Mesodermal cell (in vitro differentiated cells): ENCODE results near the gene CHID1.
A peak's percentile ranks its signal among the peaks of the same experiment; 100 is the strongest.

ENCODE experiments used
- H3K27ac ChIP-seq: 2 replicates; pipeline ENCODE4 v1.7.0; 2013; ENCODE audit warnings: mild to moderate bottlenecking, low read depth, low read length, moderate library complexity; ENCODE audit not compliant: severe bottlenecking
- H3K36me3 ChIP-seq: 2 replicates; pipeline ENCODE4 v1.7.1; 2013; ENCODE audit warnings: mild to moderate bottlenecking, low read length, moderate library complexity; ENCODE audit not compliant: control insufficient read depth, insufficient read depth
- H3K4me1 ChIP-seq: one replicate; pipeline ENCODE4 v1.7.1; 2013; ENCODE audit warnings: mild to moderate bottlenecking, low read length; ENCODE audit not compliant: insufficient read depth, control insufficient read depth, poor library complexity, severe bottlenecking
- H3K4me3 ChIP-seq: 2 replicates; pipeline ENCODE4 v1.7.0; 2013; ENCODE audit warnings: low read length, control low read depth, mild to moderate bottlenecking; ENCODE audit not compliant: insufficient read depth, poor library complexity, severe bottlenecking; ENCODE audit errors: extremely low read depth
- H3K9me3 ChIP-seq: 2 replicates; pipeline ENCODE4 v1.7.1; 2013; ENCODE audit warnings: mild to moderate bottlenecking, low read length, moderate library complexity; ENCODE audit not compliant: control insufficient read depth
- WGBS, 2 experiments: methylation state at CpG; one replicate each; pipeline ENCODE4 v1.1.5; 2013; ENCODE audit warnings: missing lambda C conversion rate in 2 of 2; ENCODE audit not compliant: insufficient coverage in 2 of 2; 5-methylcytosine and 5-hydroxymethylcytosine counted together

CHID1 gene

GRCh38 chr11:856397-856796, 54.2 kb downstream of the CHID1 start:
- WGBS, 2 experiments: 67 to 94% methylated on average over 1 to 3 of the region's 8 CpGs
- H3K4me1 ChIP-seq: peaks cover 4% of the 10 kb centered on the region

GRCh38 chr11:855796-856195, 54.8 kb downstream of the CHID1 start:
- H3K36me3 ChIP-seq: peaks cover 2% of the 10 kb centered on the region

More at GRCh38 chr11:856397-856796, 54.2 kb downstream of the CHID1 start:
- H3K36me3 ChIP-seq: peaks cover 2% of the 10 kb centered on the region
- H3K4me3 ChIP-seq: no peak overlapping the region
- no peak overlapping the region for H3K27ac ChIP-seq
- no peaks in the 10 kb centered on the region for H3K9me3 ChIP-seq

DNA sequence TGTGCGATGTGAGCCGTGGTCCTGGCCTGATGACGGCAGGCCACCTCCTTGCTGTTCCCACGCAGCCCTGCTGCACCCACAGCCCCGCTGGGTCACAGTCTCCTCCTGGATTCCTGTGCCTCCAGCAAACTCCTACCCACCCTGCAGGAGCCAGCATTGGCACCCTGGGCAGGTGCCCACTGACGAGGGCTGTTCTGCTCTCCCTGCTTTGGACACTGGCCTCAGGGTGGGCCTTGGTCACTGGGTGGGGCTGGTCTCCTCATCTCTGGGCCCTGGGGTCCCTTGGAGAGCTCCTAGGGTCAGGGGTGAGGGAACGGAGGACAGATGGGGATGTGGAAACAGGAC, 55.3 kb downstream of the CHID1 start:
- H3K4me1 ChIP-seq: peaks cover 11% of the 10 kb centered on the region
- H3K27ac ChIP-seq: no peak overlapping the region
- H3K4me3 ChIP-seq: no peak overlapping the region
- H3K9me3 ChIP-seq: no peaks in the 10 kb centered on the region
- 91 to 93% methylated on average over 5 to 7 of the region's 7 CpGs for WGBS, 2 experiments
- peaks cover 2% of the 10 kb centered on the region for H3K36me3 ChIP-seq

More at GRCh38 chr11:855796-856195, 54.8 kb downstream of the CHID1 start:
- H3K4me3 ChIP-seq: no peak overlapping the region
- no peaks in the 10 kb centered on the region for H3K9me3 ChIP-seq
- H3K4me1 ChIP-seq: peaks cover 6% of the 10 kb centered on the region
- WGBS, 2 experiments: 91 to 93% methylated on average over 11 to 12 of the region's 12 CpGs
- no peak overlapping the region for H3K27ac ChIP-seq

DNA sequence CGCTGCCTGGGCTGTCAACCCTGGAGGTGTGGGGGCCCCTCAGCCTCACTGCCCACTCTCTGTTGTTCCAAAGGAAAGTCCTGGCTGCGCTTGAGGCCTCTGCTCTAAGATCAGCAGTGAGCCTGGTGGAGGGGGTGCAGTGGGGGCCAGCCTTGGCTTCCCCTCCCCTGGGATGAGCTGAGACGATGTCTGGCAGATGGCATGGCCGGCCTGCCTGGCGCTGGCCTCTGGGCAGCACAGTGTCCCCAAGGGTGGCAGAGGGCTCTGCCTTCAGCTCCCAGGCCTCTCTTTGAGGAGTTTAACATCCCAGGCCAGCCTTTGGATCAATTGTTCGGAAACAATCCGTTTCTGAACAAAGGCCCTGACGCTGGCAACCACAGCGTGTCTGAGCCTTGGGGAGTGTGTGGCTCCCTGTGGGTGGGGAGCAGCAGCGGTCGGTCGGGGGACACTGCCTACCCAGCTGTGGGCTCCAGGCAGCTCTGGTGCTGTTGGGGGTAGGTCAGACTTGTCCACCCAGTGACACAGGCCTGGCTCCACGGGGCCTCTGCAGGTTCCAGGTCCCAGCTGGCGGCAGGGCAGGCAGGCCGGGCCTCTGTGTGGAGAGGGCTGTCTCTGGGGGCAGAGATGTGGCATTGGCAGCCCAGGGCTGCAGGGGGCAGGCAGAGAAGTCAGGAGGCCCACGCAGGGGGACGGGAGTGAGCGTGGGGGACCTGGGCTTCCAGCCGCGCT, 55.8 kb downstream of the CHID1 start:
- peaks cover 11% of the 10 kb centered on the region for H3K4me1 ChIP-seq
- peaks cover 2% of the 10 kb centered on the region for H3K36me3 ChIP-seq
- no peak overlapping the region for H3K27ac ChIP-seq
- WGBS, 2 experiments: 71 to 83% methylated on average over 13 to 20 of the region's 20 CpGs
- H3K9me3 ChIP-seq: no peaks in the 10 kb centered on the region
- no peak overlapping the region for H3K4me3 ChIP-seq

DNA sequence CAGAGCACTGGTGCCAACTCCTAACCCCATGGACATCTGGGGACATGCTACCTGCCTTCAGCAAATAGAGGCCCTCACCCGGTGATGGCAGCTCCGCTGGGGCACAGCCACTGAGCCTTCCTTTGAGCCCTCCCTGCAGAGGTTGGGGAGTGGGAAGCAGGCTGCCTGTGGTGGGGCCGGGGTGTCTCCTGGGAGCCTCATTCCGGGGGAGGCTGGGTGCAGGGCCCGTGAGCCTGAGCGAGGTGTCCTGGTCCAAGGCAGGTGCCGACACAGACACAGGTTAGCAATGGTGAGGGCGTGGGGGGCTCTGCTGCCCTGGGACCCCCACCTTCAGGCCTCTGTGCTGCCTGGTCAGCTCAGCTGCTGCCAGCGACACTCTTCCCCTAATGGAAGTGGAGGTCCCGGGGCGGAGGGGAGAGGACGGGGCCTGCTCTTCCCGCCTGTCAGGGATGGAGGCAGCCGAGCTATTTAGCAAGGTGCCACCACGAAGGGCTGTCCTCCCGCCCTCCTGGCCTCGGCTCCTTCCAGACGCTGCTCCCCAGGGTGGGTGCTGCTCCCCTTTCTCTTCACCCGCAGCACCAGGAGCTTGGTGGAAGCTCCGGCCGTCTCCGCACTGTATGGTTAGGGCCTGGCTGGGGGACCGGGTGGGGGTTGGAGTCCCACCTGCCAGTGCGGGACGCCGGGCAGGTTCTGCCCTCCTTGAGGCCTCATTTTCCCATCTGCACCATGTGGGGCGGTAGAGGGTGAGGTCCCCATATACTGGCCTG, 56.7 kb downstream of the CHID1 start:
- 91 to 95% methylated on average over 18 to 22 of the region's 27 CpGs for WGBS, 2 experiments
- H3K36me3 ChIP-seq: peaks cover 2% of the 10 kb centered on the region

DNA sequence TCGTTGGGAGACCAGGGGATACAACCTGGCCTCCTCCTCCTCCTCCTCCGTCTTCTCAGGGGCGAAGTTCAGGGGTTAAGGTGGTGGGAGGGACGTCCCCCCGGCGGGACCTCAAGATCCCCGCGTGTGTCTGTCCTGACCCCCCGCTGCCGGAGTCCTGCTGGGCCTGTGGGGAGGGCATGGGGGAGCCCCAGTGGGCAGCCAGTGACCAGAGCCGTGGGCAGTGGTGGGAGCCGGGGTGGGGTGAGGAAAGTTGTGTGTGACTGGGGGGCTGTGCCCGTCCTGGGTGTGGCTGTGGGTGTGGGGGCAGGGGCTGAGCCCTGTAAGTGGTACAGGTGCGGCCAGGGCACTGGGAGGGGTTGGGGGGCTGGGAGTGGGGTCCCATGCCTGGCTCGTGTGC, 57.8 kb downstream of the CHID1 start:
- Histone ChIP-seq H3K4me1 (peaks cover 20% of the 10 kb centered on the region), H3K27ac (no peak overlapping the region), H3K4me3 (no peak overlapping the region), H3K36me3 (peaks cover 2% of the 10 kb centered on the region), H3K9me3 (no peaks in the 10 kb centered on the region)
- 84 to 89% methylated on average over 5 to 11 of the region's 15 CpGs for WGBS, 2 experiments

More for the DNA sequence above, 56.7 kb downstream of the CHID1 start:
- no peak overlapping the region for H3K27ac ChIP-seq
- H3K9me3 ChIP-seq: no peaks in the 10 kb centered on the region
- H3K4me1 ChIP-seq: peaks cover 15% of the 10 kb centered on the region
- H3K4me3 ChIP-seq: no peak overlapping the region

DNA sequence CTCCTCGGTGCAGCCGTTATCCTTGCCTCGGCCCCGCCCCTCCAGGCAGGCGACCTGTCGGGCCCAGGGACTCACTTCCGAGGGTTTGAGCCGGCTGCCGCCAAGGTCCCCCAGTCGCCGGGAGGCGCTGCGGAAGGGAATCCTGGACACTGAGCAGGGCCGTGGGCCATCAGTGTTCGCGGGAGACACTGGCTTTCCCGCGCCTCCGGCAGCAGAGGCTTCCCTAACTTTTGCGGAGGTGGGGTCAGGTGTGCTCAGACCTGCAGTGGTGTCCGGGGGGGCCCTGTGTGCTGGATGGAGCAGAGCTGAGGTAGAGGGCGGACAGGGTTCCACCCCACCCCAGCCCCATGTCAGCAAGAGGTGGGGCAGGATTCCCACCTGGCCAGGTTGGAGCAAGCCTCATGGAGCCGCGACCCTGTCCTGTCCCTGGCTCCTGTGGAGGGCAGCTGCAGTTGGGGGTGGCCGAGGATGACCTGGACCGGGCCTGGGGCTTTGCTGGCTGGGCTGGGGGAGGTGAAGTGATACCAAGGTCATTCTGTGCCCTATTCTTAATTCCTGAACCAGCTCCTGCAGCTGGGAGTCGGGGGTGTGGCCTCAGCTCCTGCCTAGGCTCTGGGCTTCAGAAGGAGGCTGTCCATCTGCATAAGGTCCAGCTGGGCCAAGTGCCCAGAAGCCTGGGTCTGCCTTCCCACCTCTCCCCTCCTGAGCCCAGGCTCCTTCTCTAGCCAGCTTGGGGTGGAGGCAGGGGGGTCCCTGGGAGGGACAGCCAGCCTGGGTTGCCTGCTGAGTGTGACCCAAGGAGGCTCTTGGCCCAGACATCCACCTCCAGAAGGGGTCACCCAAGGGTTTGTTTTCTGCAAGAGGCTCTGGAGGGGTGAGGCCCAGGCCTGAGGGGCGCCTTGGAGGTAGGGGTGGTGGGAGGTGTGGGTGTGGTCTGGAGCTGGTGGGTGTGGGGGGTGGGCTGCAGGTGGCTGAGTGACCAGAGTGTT, 59.5 kb downstream of the CHID1 start:
- Histone ChIP-seq H3K9me3 (no peaks in the 10 kb centered on the region), H3K4me1 (peaks cover 26% of the 10 kb centered on the region), H3K4me3 (peak overlapping the region; percentile 34), H3K27ac (no peak overlapping the region), H3K36me3 (peaks cover 2% of the 10 kb centered on the region)
- WGBS, 2 experiments: 19 to 23% methylated on average over 23 to 24 of the region's 28 CpGs

GRCh38 chr11:849951-850774, 60.4 kb downstream of the CHID1 start:
- Histone ChIP-seq H3K9me3 (no peaks in the 10 kb centered on the region), H3K27ac (no peak overlapping the region), H3K36me3 (peaks cover 2% of the 10 kb centered on the region), H3K4me3 (peak overlapping the region; percentile 34), H3K4me1 (peaks cover 35% of the 10 kb centered on the region)
- 2% methylated on average over 74 to 77 of the region's 97 CpGs for whole genome bisulfite sequencing, 2 experiments

- H3K27ac ChIP-seq: no peak overlapping the region
- WGBS, 2 experiments: 1 to 4% methylated on average over 13 to 48 of the region's 71 CpGs
- H3K9me3 ChIP-seq: no peaks in the 10 kb centered on the region
- peaks cover 2% of the 10 kb centered on the region for H3K36me3 ChIP-seq
- H3K4me3 ChIP-seq: peak overlapping the region; percentile 39
- peaks cover 41% of the 10 kb centered on the region for H3K4me1 ChIP-seq
These were observed 61.3 kb downstream of the CHID1 start for GRCh38 chr11:849104-849824.
